ENCODE data around the gene CCDC183. TPM values are rescaled to one million over a fixed set of nuclear protein-coding genes. Genes with fewer than 3 reads are reported as not detected.
"Not testable (repeated sequence)": the region's sequence is repeated elsewhere in the genome, so short reads cannot be mapped to it uniquely, and the experiment has no call there.

CCDC183 gene
- polyA plus RNA-seq, 4 donors, result 3.7 to 7.7 (median 5.4) TPM

- DNase-seq (ENCODE audit: low read depth in 4 of 4, low spot score in 2 of 4), result no peak
Measured at GRCh38 chr9:136760424-136760823, 35.7 kb upstream of the CCDC183 start.

- DNase-seq (ENCODE audit: low read depth in 4 of 4, low spot score in 2 of 4), result not testable (repeated sequence)
Measured at GRCh38 chr9:136760834-136761544, 35.1 kb upstream of the CCDC183 start.

- no peak for DNase-seq (ENCODE audit: low read depth in 4 of 4, low spot score in 2 of 4)
Measured at GRCh38 chr9:136761545-136761981, 34.6 kb upstream of the CCDC183 start.

GRCh38 chr9:136762221-136762691 is 33.9 kb upstream of the CCDC183 start:
- no peak for DNase-seq (ENCODE audit: low read depth in 4 of 4, low spot score in 2 of 4)

GRCh38 chr9:136762915-136763648 is 33.1 kb upstream of the CCDC183 start:
- DNase-seq (ENCODE audit: low read depth in 4 of 4, low spot score in 2 of 4), result no peak

GRCh38 chr9:136763649-136764035 is 32.5 kb upstream of the CCDC183 start:
- no peak for DNase-seq (ENCODE audit: low read depth in 4 of 4, low spot score in 2 of 4)

GRCh38 chr9:136764301-136764891 is 31.7 kb upstream of the CCDC183 start, which contains the start of gene LCN15:
LCN15 (minus strand) TSS chr9:136764518; CDS start chr9:136764488, 30 bp downstream.
- no peak for DNase-seq (ENCODE audit: low read depth in 4 of 4, low spot score in 2 of 4)

GRCh38 chr9:136765041-136765440 is 31.1 kb upstream of the CCDC183 start:
- no peak for DNase-seq (ENCODE audit: low read depth in 4 of 4, low spot score in 2 of 4)

GRCh38 chr9:136765745-136766409 is 30.3 kb upstream of the CCDC183 start:
- not testable (repeated sequence) for DNase-seq (ENCODE audit: low read depth in 4 of 4, low spot score in 2 of 4)

- not testable (repeated sequence) for DNase-seq (ENCODE audit: low read depth in 4 of 4, low spot score in 2 of 4)
Measured at GRCh38 chr9:136766410-136767120, 29.6 kb upstream of the CCDC183 start.

GRCh38 chr9:136769710-136770191 is 26.4 kb upstream of the CCDC183 start:
- DNase-seq (ENCODE audit: low read depth in 4 of 4, low spot score in 2 of 4), result no peak

- DNase-seq (ENCODE audit: low read depth in 4 of 4, low spot score in 2 of 4), result no peak
Measured at GRCh38 chr9:136771907-136772415, 24.2 kb upstream of the CCDC183 start.

- DNase-seq (ENCODE audit: low read depth in 4 of 4, low spot score in 2 of 4), result no peak
Measured at GRCh38 chr9:136773386-136774044, 22.6 kb upstream of the CCDC183 start.

- DNase-seq (ENCODE audit: low read depth in 4 of 4, low spot score in 2 of 4), result no peak
Measured at GRCh38 chr9:136774416-136775045, 21.6 kb upstream of the CCDC183 start.

- DNase-seq (ENCODE audit: low read depth in 4 of 4, low spot score in 2 of 4), result no peak
Measured at GRCh38 chr9:136775191-136775590, 20.9 kb upstream of the CCDC183 start.

- DNase-seq (ENCODE audit: low read depth in 4 of 4, low spot score in 2 of 4), result no peak
Measured at GRCh38 chr9:136776947-136777346, 19.2 kb upstream of the CCDC183 start.

- no peak for DNase-seq (ENCODE audit: low read depth in 4 of 4, low spot score in 2 of 4)
Measured at GRCh38 chr9:136777359-136777758, 18.8 kb upstream of the CCDC183 start.

GRCh38 chr9:136779808-136780207 is 16.3 kb upstream of the CCDC183 start:
- no peak for DNase-seq (ENCODE audit: low read depth in 4 of 4, low spot score in 2 of 4)

- no peak for DNase-seq (ENCODE audit: low read depth in 4 of 4, low spot score in 2 of 4)
Measured at GRCh38 chr9:136782452-136782851, 13.7 kb upstream of the CCDC183 start.

Measured in left renal cortex interstitium (tissue), 4 donors.